Panc1 (cell line): ENCODE data around the gene TMPRSS6. TPM values are rescaled to one million over a fixed set of nuclear protein-coding genes. Genes with fewer than 3 reads are reported as not detected.

Experiments
- ATAC-seq: fragments of 200-7000 bp; cut with Tn5 transposase; 2 replicates; pipeline ENCODE4 v1.9.1; 2020; ENCODE audit warnings: mild to moderate bottlenecking, moderate library complexity
- BruUV-seq: library from RNA; stranded (reverse); fragments of 400-500 nt; replicated peaks from 2 replicates; lab custom pipeline; 2021; lab: Mats Ljungman, UMichigan
- CTCF ChIA-PET: fragments of 300-600 bp; sonication (Branson Sonifier 250); formaldehyde crosslinking; loops from one replicate; lab custom pipeline; 2022; ENCODE audit warnings: antibody characterized with exemption; lab: Charles Lee
- POLR2A ChIA-PET: fragments of 300-600 bp; sonication (Branson Sonifier 250); formaldehyde crosslinking; loops from one replicate; lab custom pipeline; 2022; ENCODE audit warnings: antibody characterized with exemption; lab: Charles Lee
- DNase-seq: peaks from one replicate; pipeline ENCODE4 v3.0.0-alpha.2; 2010; ENCODE audit warnings: low read depth, low spot score
- H3K27ac ChIP-seq: 2 replicates; pipeline ENCODE4 v1.5.1; 2011; ENCODE audit warnings: mild to moderate bottlenecking, low read length, inconsistent platforms
- H3K27me3 ChIP-seq: fragments of 200-500 bp; sonication (Bioruptor generic); 2 replicates; pipeline ENCODE4 v1.6.0; 2014; ENCODE audit warnings: low read length, inconsistent platforms; ENCODE audit not compliant: control insufficient read depth, insufficient read depth
- H3K36me3 ChIP-seq: fragments of 200-500 bp; sonication (Bioruptor generic); 2 replicates; pipeline ENCODE4 v1.5.1; 2014; ENCODE audit warnings: inconsistent platforms, mild to moderate bottlenecking, low read length, moderate library complexity; ENCODE audit not compliant: control insufficient read depth, insufficient read depth
- H3K4me1 ChIP-seq: 2 replicates; pipeline ENCODE4 v1.5.1; 2011; ENCODE audit warnings: inconsistent platforms, mild to moderate bottlenecking, low read length, moderate library complexity; ENCODE audit not compliant: control insufficient read depth, insufficient read depth
- H3K4me3 ChIP-seq, 2 experiments: 2 replicates each; pipeline ENCODE4 v1.5.1; 2011 to 2012; ENCODE audit warnings: low read depth in 2 of 2, low read length in 2 of 2, mild to moderate bottlenecking in 2 of 2, inconsistent platforms in 1 of 2, moderate library complexity in 1 of 2
- H3K9me3 ChIP-seq: fragments of 200-500 bp; sonication (Bioruptor generic); 2 replicates; pipeline ENCODE4 v1.5.1; 2014; ENCODE audit warnings: low read depth, mild to moderate bottlenecking, inconsistent platforms, low read length, moderate library complexity; ENCODE audit not compliant: control insufficient read depth, insufficient read depth
- CTCF ChIP-seq: fragments of 450-650 bp; IDR thresholded peaks from 2 replicates; pipeline ENCODE4 v1.5.1; 2017; ENCODE audit warnings: mild to moderate bottlenecking
- POLR2AphosphoS5 ChIP-seq: IDR thresholded peaks from 2 replicates; pipeline ENCODE4 v1.6.1; 2012; ENCODE audit warnings: mild to moderate bottlenecking, low read depth, low read length, moderate library complexity
- REST ChIP-seq, 2 experiments: IDR thresholded peaks; 2 replicates each; pipeline ENCODE4 v1.6.1; 2011 to 2012; ENCODE audit warnings: low read depth in 2 of 2, control low read depth in 1 of 2, low read length in 1 of 2, mild to moderate bottlenecking in 1 of 2, moderate library complexity in 1 of 2; ENCODE audit not compliant: insufficient read depth in 1 of 2
- SIN3A ChIP-seq: IDR thresholded peaks from 2 replicates; pipeline ENCODE4 v1.6.1; 2012; ENCODE audit warnings: low read depth, mild to moderate bottlenecking, low read length, moderate library complexity, borderline replicate concordance; ENCODE audit not compliant: insufficient read depth
- TCF7L2 ChIP-seq: IDR thresholded peaks from 2 replicates; pipeline ENCODE4 v1.6.1; 2011; ENCODE audit warnings: mild to moderate bottlenecking, low read depth, low read length, inconsistent platforms
- in situ Hi-C: cut with HindIII; loops from 2 replicates; pipeline ENCODE4 v1.10.0; 2016; ENCODE audit warnings: low sequenced_read_pairs, low pct_unique_long_range_greater_than_20kb
- intact Hi-C: fragments of 100-400 bp; cut with micrococcal nuclease; formaldehyde crosslinking; loops from one replicate; pipeline ENCODE4 v1.10.0; 2022; ENCODE audit not compliant: unreplicated experiment
- total RNA-seq: library from RNA; stranded (reverse); gene quantifications from one replicate; pipeline ENCODE4 v1.2.1, GENCODE V29; 2021; ENCODE audit not compliant: unreplicated experiment

Gene TMPRSS6
- total RNA-seq, 1 experiment from 2014 or later = not detected

- no peak for ATAC-seq
- no peak for DNase-seq
- H3K9me3 ChIP-seq = no peaks in the 10 kb centered on the region
- no peak overlapping the region for H3K27ac ChIP-seq
- in situ Hi-C loops = no loop called here
- POLR2A ChIA-PET = no interaction called here
- CTCF ChIA-PET = no interaction called here
- H3K27me3 ChIP-seq = no peaks in the 10 kb centered on the region
- BruUV-seq = no TSS peak
- intact Hi-C loops = no loop called here
- peaks cover 3% of the 10 kb centered on the region for H3K4me1 ChIP-seq
- no peak overlapping the region for H3K4me3 ChIP-seq
- TF ChIP-seq SIN3A (no peak), POLR2AphosphoS5 (no peak)
- no peaks in the 10 kb centered on the region for H3K36me3 ChIP-seq
Measured at GRCh38 chr22:37146051-37146385, 36.5 kb upstream of the TMPRSS6 start.

- Histone ChIP-seq H3K4me1 (peaks cover 3% of the 10 kb centered on the region), H3K9me3 (no peaks in the 10 kb centered on the region), H3K36me3 (no peaks in the 10 kb centered on the region), H3K27ac (no peak overlapping the region), H3K27me3 (no peaks in the 10 kb centered on the region), H3K4me3 (no peak overlapping the region)
- ATAC-seq (no peak), DNase-seq (no peak)
- BruUV-seq = no TSS peak
- ChIA-PET CTCF (no interaction called here), POLR2A (no interaction called here)
- in situ Hi-C loops (no loop called here), intact Hi-C loops (no loop called here)
- TF ChIP-seq REST (IDR thresholded peaks at IDR 0.05; ENCODE audit: insufficient read depth in 1 of 2, low read depth in 2 of 2, low read length in 1 of 2) (no peak), SIN3A (no peak), POLR2AphosphoS5 (no peak), TCF7L2 (no peak), CTCF (no peak)
Measured at GRCh38 chr22:37145180-37146050, 35.9 kb upstream of the TMPRSS6 start.

- ATAC-seq = no peak
- no peaks in the 10 kb centered on the region for H3K9me3 ChIP-seq
- ChIA-PET CTCF (no interaction called here), POLR2A (no interaction called here)
- no peaks in the 10 kb centered on the region for H3K27me3 ChIP-seq
- in situ Hi-C loops = no loop called here
- BruUV-seq = no TSS peak
- no peak overlapping the region for H3K27ac ChIP-seq
- no peak overlapping the region for H3K4me3 ChIP-seq
- DNase-seq = no peak
- H3K4me1 ChIP-seq = no peaks in the 10 kb centered on the region; the same call in 1 of the 2 replicates
- TF ChIP-seq CTCF = no peak
- no peak for TF ChIP-seq SIN3A
- TF ChIP-seq REST (IDR thresholded peaks at IDR 0.05; ENCODE audit: insufficient read depth in 1 of 2, low read depth in 2 of 2, low read length in 1 of 2) = no peak
- no peak for TF ChIP-seq POLR2AphosphoS5
- TF ChIP-seq TCF7L2 = no peak
- intact Hi-C loops = no loop called here
- H3K36me3 ChIP-seq = no peaks in the 10 kb centered on the region
Measured at GRCh38 chr22:37144180-37144554, 34.7 kb upstream of the TMPRSS6 start.
